HEK293 (cell line): ENCODE measurements around the gene MGMT.

Experiments used
- TRIM28 ChIP-seq: IDR thresholded peaks from 2 replicates; pipeline ENCODE4 v1.6.1; 2011; ENCODE audit warnings: low read length, control low read depth, borderline replicate concordance
- ZNF184 ChIP-seq: fragments of 450-650 bp; IDR thresholded peaks from 2 replicates; pipeline ENCODE4 v1.5.1; 2018; ENCODE audit warnings: missing biosample characterization, mild to moderate bottlenecking, missing genetic modification characterization
- ZNF266 ChIP-seq: fragments of 450-650 bp; formaldehyde crosslinking; IDR thresholded peaks from 2 replicates; pipeline ENCODE4 v1.5.1; 2016; ENCODE audit warnings: missing biosample characterization, missing genetic modification characterization, low read depth
- ZNF501 ChIP-seq: fragments of 450-650 bp; formaldehyde crosslinking; IDR thresholded peaks from 2 replicates; pipeline ENCODE4 v1.5.1; 2016; ENCODE audit warnings: missing biosample characterization, missing genetic modification characterization
- ZNF768 ChIP-seq: fragments of 450-650 bp; formaldehyde crosslinking; IDR thresholded peaks from 2 replicates; pipeline ENCODE4 v1.5.1; 2018; ENCODE audit warnings: missing biosample characterization, mild to moderate bottlenecking, missing genetic modification characterization
- ZNF777 ChIP-seq: fragments of 450-650 bp; formaldehyde crosslinking; IDR thresholded peaks from 2 replicates; pipeline ENCODE4 v1.5.1; 2017; ENCODE audit warnings: missing biosample characterization, missing genetic modification characterization, borderline replicate concordance
- TF ChIP-seq, protein P1 (sequence below): fragments of 450-650 bp; formaldehyde crosslinking; IDR thresholded peaks from 2 replicates; pipeline ENCODE4 v1.5.1; 2017; ENCODE audit warnings: missing biosample characterization, missing genetic modification characterization
- TF ChIP-seq, protein P2 (sequence below): fragments of 450-650 bp; formaldehyde crosslinking; IDR thresholded peaks from 2 replicates; pipeline ENCODE4 v1.5.1; 2016; ENCODE audit warnings: missing biosample characterization, missing genetic modification characterization

DNA sequence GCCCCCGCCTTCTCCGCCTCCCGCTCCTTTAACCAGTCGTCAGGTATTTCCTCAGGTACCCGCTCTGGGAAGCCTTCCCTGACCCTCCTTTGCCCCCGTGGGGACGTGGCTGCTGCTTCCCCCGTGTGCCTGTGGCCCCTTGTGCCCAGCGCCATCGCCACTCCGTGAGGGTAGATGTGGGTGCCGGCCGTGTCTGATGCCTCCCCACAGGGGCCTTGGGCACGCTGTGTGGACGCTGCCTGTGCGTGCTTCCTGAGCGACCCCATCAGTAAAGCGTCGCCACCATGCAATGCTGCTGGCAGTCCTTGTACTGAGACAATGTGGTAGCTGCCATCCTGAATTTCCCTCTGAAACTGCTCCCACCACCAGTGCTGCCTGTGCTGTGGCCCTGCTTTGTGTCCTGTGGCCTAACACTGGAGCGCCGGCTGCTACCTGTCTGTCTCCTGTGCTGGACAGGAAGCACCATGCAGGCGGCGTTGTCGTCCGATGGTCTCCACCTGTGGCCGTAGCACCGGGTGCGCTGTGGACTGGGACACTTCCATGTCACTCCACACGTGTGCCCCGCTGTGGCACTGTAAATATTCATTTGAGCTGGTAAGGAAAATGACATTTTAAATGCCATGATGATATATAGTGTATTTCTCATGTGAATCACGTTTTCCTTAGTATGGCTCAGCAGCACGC, 213.8 kb downstream of the MGMT start:
- TF ChIP-seq, protein P1, sequence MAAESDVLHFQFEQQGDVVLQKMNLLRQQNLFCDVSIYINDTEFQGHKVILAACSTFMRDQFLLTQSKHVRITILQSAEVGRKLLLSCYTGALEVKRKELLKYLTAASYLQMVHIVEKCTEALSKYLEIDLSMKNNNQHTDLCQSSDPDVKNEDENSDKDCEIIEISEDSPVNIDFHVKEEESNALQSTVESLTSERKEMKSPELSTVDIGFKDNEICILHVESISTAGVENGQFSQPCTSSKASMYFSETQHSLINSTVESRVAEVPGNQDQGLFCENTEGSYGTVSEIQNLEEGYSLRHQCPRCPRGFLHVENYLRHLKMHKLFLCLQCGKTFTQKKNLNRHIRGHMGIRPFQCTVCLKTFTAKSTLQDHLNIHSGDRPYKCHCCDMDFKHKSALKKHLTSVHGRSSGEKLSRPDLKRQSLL (tag by site-specific recombination), result no peak
- TF ChIP-seq ZNF777 (tag by site-specific recombination), result no peak
- no peak for TF ChIP-seq ZNF501 (tag by site-specific recombination)
- TF ChIP-seq, protein P2, sequence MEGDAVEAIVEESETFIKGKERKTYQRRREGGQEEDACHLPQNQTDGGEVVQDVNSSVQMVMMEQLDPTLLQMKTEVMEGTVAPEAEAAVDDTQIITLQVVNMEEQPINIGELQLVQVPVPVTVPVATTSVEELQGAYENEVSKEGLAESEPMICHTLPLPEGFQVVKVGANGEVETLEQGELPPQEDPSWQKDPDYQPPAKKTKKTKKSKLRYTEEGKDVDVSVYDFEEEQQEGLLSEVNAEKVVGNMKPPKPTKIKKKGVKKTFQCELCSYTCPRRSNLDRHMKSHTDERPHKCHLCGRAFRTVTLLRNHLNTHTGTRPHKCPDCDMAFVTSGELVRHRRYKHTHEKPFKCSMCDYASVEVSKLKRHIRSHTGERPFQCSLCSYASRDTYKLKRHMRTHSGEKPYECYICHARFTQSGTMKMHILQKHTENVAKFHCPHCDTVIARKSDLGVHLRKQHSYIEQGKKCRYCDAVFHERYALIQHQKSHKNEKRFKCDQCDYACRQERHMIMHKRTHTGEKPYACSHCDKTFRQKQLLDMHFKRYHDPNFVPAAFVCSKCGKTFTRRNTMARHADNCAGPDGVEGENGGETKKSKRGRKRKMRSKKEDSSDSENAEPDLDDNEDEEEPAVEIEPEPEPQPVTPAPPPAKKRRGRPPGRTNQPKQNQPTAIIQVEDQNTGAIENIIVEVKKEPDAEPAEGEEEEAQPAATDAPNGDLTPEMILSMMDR, result no peak
- no peak for TF ChIP-seq ZNF266 (tag by site-specific recombination)
- TF ChIP-seq TRIM28, result no peak
- no peak for TF ChIP-seq ZNF184 (tag by site-specific recombination)
- TF ChIP-seq ZNF768 (tag by site-specific recombination), result no peak
